HG03520 (cell line): ENCODE results near the gene ATXN1.
"Not testable (repeated sequence)": the region's sequence is repeated elsewhere in the genome, so short reads cannot be mapped to it uniquely, and the experiment has no call there.

Source experiments
- ATAC-seq: cut with Tn5 transposase; IDR thresholded peaks from one replicate; pipeline ENCODE4 v1.9.1; 2021; ENCODE audit warnings: mild to moderate bottlenecking, moderate library complexity; ENCODE audit not compliant: unreplicated experiment

ATXN1 gene

DNA sequence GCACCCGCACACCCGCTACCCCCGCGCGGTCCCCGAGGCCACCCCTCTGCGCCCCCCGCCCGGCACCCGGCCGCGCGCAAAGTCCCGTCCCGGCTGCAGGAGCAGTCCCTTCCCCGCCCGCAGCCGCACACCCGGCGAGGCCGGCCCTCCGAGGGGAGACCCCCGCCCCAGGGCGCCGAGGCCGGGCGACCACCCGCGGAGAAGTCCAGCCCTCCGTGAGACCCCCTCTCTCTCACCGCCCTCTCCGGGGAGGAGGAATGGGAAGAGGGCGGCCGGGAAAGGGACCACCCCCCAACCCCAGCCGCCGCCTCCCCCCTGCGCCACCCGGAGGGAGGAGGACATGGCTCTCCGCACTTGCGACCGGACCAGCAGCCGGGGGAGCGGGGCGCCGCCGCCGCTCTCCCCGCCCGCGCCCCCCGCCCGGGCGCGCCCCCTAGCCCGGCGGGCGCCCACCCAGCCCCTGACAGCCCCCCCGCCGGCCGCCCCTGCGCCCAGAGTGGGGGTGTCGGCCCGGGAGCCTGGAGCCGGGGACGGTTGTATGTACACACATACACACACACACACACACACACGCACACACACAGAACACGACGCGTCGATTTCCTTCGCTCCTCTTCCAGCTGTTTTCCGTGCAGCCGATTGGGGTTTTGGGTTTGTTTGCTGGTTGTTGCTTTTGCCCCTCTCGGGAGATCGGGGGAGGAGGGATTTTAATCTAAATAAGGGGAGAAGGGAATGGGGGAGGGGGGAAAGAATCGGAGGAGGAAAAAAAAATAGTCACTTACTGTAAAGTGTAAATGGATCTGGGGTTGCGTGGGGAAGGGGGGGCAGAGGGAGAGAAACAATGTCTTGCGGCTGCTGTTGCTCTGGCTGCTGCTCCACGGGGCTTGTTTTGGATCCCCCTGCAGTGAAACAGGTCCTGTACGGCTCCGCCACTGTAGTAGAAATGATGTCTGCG is at the start of gene ATXN1:
Gene ATXN1 (minus strand): TSS at position 945 of the 955 bp plus-strand sequence.
- no peak for ATAC-seq

DNA sequence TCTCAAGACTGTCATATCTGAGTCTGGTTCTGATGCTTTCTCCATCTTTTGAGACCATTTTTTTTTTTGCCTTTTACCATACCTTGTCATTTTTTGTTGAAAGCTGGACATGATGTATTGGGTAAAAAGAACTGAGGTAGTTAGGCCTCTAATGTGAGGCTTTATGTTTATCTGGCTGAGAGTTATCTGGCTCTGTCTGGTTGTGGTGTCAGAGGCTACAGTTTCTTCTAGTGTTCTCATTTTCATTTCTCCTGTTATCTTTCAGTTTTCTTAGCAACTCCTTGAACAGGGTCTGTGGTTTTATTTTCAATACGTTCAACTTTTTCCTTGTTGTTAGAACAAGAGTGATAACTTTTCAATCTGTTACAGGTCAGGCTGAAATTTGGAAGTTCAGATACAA is 49.2 kb upstream of the ATXN1 start:
- no peak for ATAC-seq

DNA sequence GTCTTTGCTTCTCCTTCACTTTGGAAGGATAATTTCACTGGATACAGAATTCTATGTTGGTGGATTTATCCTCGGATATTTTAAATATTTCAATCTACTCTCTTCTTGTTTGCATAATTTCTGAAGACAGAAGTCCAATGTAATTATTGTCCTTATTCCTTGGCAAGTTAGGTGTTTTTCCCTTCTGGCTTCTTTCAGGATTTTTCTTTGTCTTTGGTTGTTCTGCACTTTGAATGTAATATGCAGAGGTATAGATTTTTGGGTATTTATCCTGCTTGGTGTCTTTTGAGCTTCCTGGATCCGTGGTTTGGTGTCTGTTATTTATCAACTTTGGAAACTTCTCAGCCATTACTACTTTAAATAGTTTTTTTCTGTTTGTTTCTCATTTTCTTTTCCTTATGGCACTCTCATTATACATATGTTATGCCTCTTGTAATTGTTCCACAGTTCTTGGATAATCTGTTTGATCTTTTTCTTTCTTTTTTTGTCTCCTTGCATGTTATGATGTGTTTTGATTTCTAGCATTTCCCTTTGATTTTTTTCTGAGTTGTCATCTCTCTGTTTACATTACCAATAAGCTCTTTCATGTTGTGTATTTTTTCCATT is 48.6 kb upstream of the ATXN1 start:
- no peak for ATAC-seq

DNA sequence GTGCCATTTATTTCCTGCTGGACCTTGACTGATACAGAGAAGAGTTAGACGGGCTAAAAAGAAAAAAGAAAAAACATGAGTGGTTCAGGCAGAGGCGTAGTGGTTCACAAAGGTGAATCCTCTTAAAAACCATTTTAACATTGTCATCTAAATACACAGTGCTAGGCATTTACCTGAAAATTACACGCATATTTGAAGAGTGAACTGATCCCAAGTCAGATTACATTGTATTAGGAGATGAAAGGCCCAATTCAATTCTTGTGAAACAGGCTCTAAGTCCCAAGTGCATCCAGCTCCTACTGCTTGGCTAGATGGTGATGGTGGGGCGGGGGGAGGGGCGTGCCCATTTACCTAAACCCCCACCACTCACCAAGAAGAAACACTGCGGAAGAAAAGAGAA is 46.7 kb upstream of the ATXN1 start:
- no peak for ATAC-seq

DNA sequence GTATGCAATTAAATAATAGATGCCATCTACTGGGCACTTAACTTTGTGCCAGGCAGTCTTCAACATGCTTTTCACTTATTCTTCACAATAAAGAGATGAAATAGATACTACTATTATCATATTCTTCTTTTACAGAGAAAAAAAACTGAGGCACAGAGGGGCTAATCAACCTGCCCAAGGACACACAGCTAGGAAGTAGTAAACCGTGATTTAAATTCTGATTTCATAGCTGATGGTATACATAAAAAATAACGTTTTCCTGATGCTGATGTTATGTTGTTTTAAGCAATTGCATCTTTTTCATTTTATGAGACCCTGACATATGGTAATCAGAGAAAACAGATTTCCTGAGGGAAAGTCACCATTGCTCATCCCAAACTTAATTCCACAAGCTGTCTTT is 45.1 kb upstream of the ATXN1 start:
- no peak for ATAC-seq

DNA sequence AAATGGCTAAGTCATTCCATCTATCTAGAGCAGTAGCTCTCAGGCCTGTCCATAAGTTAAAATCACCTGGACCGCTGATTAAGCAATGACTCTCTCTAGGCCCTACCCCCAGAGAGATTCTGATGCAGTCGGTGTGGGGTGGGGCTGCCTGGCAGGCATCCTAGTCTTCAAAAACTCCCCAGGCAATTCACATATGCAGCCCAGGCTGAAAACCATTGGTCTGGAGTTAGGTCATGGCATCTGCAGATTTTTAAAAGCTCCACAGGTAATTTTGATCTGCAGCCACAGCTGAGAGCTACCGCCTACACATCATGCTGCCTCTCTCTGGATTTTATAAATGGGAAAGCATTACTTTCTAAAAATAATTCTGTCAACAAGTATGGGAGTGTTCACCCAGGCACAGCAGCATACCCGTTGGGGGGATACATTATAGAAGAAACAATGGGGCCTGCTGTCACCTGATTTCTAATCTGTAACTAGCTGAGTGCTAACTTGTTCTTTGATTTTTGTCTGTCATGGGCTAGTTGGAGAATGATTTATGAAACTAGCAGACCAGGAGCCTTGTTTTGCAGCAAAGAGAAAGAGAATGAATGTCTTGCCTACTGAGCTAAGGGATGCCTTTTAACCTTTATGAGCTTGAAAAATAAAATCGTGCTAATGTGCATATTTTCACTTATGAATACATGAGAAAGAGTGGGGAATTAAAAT is 44.1 kb upstream of the ATXN1 start:
- ATAC-seq: no peak

DNA sequence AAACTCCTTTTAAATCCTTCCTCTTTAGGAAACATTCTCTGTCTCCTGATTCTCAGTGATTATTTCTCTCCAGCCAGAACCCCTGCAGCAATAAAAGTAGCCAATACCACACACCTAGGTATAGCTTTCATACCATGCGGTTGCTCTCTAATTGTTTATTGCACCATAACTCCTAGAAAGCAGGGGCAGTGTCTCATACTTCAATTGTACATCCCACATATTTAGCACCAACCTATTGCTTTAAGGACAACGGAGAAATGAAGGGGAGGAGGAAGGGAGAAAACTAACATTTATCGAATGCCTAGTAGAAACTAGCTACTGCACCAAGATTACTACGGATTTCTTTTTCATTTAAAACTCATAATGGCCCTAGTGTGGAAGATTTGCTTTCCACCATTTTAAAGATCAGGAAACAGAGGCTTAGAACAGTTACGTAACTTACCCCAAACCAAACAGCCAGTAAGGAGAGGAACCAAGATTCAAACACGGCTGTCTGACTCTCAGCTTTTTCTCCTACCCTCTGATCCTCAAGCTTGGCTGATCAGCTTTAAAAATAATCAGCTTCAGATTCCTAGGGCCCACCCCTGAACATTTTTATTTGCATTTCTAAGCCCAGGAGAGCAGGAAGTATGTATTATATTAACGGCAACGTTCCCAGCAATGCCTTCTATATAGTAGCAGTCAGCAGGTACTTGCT is 43.4 kb upstream of the ATXN1 start:
- ATAC-seq: no peak

DNA sequence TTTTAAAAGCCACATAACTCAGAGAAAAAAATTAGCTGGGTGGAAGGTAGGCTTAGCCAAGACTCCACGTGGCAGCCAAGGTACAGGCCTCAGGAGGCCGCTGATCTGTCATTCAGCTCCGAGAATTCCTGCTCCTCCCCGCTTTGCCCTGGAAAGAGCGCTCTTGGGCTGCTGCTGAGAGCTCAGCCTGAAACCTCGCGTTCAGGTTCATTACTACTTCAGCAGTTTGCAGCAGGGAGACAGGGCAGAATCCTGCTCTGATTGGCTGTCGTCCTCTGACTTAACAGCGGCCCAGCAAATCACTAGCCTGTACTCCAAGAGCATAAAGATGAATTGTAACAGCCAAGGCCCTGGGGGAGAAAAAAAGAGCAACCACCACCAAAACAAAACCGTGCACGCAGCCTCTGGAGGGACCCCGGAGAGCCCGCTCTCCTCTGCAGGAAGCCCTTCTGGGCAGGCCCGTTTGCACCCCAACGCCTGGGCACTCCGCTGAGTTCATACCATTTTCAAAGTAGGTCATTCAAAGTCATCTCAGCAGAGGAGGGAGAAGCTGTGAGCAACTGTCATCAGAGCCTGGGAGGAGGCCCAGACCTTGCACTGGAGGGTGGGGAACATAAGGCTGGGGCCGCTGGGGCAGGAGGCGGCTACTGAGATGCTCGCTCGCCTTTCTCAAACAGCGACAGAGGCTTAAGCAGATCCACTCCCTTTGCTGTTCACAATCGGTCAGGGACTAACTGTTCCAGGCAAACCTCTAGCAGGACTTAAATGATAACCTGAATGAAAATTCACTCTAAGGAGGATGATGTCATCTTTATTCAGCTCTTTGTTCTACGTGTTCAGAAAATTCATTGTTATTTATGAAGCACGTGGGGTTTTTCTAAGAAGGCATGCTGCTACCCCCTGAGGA is 42.3 kb upstream of the ATXN1 start:
- no peak for ATAC-seq

DNA sequence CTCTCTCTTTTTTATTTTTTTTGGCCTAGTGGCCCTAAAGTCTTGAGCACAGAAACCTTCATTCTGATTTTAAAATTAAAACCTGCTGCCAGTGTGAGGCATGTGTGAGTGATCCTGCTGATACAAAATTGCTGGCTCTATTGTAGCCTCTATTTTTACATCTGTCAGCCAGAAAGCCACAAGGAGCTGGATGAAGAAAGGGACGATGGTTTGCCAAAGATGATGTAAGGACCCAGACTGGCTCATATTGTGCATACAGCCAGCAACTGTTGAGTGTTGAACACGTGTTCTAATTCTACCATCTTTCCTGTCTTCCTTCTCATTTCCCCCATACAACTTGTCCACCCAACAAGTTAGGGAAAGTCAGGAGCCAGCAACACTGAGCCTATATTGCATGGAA is 40.8 kb upstream of the ATXN1 start:
- ATAC-seq: no peak

DNA sequence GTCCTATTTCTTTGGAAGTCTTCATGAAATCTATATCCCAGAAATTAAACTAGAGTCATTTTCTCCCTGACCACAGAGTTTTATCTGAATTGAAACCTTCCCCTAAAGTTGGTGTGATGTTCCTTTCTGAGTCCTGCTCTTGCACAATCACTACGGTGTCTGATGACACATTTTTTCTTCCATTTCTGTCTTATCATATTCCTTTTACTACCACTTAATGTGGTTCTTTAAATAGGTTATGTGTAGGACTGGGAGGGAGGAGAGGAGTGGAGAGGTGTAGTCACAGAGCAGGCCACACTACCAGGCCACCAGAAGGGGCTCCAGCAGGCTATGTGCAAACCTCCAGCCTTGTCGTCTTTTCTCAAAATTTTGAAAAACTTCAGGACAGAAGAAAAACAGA is 39.7 kb upstream of the ATXN1 start:
- ATAC-seq: no peak

DNA sequence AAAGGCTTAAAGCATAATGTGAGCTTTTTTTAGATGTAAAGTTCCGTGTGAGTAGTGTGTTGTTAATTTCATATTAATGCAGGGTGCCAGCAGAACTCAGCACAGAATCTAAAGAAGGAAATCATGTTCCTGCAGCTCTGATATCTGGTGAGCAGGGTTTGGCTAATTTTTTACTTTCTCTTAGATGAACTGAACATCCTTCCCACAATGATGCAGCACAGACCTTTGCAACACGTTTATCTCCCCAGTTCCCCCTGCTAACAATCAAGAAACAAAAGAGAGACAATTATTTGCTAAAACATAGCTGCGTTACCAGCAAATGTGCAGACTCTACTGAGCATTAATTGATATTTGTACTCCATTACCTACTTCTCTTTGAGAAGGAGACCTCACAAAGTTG is 39.1 kb upstream of the ATXN1 start:
- ATAC-seq: no peak

DNA sequence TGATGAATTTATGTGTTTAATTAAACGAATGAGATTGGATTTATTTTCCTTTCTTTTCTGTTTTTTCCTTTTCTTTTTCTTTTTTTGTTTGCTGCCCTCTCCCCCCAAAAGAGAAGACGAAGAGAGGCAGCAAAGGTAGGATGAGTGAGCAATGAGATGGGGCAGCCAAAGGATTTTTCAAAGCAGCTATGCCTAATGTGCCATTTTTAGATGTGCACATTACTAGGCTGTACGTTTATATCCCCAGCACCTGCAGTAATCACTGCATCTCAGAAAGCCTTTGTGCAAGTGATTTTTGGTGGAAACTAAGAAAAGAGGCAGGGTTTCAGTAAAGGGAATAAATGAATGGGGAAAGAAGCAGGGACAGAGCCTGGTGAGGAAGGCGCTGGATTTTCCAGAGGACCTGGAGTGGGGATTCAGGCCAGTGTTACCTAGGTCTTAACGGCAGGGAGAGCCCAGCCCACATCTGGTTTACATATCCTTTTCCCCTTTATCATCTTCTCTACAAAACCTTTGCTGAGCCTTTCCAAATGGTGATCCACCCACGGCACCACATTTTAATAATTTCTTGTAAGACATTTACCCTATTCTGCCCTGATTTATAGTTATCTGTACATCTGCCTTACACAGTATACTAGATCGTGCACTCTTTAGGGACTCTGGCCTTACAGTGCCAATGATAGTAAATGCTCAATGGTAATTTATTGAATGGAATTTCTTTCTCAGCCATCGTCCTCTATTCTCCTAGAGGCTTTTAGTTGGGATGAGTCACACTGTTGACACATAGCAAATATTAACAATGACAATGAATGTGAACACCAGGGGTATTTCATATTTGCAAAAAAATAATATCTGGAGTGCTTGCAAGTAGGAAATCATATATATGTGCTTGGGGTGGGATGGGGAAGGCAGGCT is 38.3 kb upstream of the ATXN1 start:
- ATAC-seq: no peak

DNA sequence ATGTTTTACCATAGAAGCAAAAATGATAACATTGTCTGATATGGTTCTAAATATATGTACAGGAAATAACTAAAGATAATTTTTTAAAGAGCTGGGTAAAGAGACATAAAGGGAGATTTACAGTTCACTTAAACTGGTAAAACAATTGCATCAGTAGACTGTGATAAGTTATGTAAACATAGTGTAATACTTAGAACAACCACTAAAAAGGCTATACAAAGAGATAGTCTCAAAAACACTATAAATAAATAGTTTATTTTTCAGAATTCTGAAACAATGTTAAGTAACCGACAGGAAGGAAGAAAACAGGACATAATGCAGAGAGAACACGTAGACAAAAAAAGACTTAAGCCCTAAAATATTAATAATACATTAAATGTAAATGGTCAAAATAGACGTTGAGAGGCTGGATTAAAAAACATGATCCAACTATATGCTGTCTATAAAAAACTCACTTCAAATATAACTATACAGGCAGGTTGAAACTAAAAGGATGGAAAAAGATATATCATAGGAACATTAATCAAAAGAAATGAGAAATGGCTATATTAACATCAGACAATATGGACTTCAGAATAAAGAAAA is 32.7 kb upstream of the ATXN1 start:
- no peak for ATAC-seq

DNA sequence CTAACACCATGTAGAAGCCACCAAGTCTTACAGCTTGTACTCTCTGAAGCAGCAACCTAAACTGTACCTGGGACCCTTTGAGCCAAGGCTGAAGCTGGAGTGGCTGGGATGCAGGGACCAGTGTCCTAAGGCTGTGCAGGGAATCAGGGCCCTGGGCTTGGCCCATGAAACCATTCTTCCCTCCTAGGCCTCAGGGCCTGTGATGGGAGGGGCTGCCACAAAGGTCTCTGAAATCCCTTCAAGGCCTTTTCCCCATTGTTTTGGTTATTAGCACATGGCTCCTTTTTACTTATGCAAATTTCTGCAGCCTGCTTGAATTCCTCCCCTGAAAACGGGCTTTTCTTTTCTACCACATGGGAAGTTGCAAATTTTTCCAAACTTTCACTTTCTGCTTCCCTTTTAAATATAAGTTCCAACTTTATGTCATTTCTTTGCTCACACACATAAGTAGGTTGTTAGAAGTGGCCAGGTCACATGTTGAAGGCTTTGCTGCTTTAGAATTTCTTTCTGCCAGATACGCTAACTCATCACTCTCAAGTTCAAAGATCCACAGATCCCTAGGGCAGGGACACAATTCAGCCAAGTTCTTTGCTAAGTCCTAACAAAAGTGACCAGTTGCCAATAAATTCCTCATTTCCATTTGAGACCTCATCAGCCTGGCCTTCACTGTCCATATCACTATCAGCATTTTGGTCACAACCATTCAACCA is 28.2 kb upstream of the ATXN1 start:
- ATAC-seq: no peak

DNA sequence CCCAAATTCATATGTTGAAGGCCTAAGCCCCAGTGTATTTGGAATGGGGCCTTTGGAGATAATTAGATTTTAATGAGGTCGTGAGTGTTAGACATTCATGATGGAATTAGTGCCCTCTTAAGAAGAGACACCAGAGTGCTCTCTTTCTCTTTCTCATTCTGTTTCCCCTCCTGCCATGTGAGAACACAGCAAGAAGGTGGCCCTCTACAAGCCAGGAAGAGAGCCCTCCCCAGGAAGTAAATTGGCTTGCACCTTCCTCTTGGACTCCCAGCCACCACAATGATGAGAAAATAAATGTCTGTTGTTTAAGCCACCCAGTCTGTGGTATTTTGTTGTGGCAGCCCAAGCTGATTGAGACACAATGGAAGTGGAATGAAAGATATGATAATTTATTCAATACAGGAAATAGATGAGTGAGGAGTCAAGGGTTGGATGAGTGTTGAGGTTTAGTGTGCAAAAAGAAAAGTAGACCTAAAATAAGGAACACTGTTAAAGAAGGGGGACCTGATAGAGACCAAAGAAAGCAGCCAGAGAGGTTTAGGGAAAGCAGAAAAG is 25.9 kb upstream of the ATXN1 start:
- ATAC-seq: no peak

DNA sequence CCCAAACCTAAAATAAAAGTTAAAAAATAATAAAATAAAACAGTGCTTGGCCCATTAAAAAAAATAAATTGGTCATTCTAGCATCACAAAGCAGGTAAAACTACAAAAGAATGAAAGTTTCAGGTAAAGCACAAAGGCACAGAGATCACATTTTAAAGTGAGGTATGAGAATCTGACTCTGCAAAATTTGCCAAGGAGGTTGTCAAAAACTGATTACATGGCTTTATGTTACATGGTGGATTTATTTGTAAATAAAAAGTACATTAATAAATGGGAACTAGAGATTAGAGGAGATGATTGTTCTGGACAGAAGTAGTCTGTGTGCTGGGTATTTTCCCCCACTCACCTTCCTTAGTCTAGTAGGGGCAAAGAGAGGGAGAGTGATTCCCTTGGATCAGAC is 24.2 kb upstream of the ATXN1 start:
- ATAC-seq: no peak

DNA sequence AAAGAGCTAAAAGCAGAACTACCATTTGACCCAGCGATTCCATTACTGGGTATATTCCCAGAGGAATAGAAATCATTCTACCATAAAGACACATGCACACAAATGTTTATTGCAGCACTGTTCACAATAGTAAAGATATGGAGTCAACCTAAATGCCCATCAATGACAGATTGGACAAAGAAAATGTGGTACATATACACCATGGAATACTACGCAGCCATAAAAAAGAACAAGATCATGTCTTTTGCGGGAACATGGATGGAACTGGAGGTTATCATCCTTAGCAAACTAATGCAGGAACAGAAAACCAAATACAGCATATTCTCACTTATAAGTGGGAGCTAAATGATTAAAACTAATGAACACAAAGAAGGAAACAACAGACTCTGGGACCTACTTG is 23.7 kb upstream of the ATXN1 start:
- ATAC-seq: not testable (repeated sequence)
